Endodermal cell (in vitro differentiated cells): ENCODE results near the gene ZFX. TPM values are rescaled to one million over a fixed set of nuclear protein-coding genes. Genes with fewer than 3 reads are reported as not detected.

ENCODE experiments used
- DNase-seq: peaks from one replicate; pipeline ENCODE4 v3.0.0-alpha.2; 2017
- H3K27ac ChIP-seq: 2 replicates; pipeline ENCODE4 v1.5.1; 2013; ENCODE audit warnings: mild to moderate bottlenecking, low read depth, low read length, moderate library complexity
- H3K27me3 ChIP-seq: 2 replicates; pipeline ENCODE4 v1.6.1; 2013; ENCODE audit warnings: mild to moderate bottlenecking, low read length, moderate library complexity; ENCODE audit not compliant: insufficient read depth, control insufficient read depth, poor library complexity, severe bottlenecking
- H3K36me3 ChIP-seq: 2 replicates; pipeline ENCODE4 v1.7.0; 2013; ENCODE audit warnings: mild to moderate bottlenecking, low read length, moderate library complexity; ENCODE audit not compliant: control insufficient read depth, insufficient read depth
- H3K4me1 ChIP-seq: one replicate; pipeline ENCODE4 v1.7.0; 2013; ENCODE audit warnings: low read length; ENCODE audit not compliant: control insufficient read depth, insufficient read depth
- H3K4me3 ChIP-seq: 2 replicates; pipeline ENCODE4 v1.5.1; 2013; ENCODE audit warnings: mild to moderate bottlenecking, low read length, moderate library complexity
- H3K9ac ChIP-seq: 2 replicates; pipeline ENCODE4 v1.6.1; 2013; ENCODE audit warnings: mild to moderate bottlenecking, low read length, moderate library complexity; ENCODE audit not compliant: poor library complexity, severe bottlenecking; ENCODE audit errors: extremely low read depth
- H3K9me3 ChIP-seq: 2 replicates; pipeline ENCODE4 v1.6.1; 2013; ENCODE audit warnings: mild to moderate bottlenecking, low read length, moderate library complexity; ENCODE audit not compliant: control insufficient read depth
- H3K27ac Mint-ChIP-seq: 2 replicates; pipeline ENCODE4 v1.8.0; 2020; ENCODE audit warnings: mixed read lengths
- H3K27me3 Mint-ChIP-seq: 2 replicates; pipeline ENCODE4 v1.8.0; 2021; ENCODE audit warnings: mild to moderate bottlenecking, mixed read lengths; ENCODE audit not compliant: insufficient read depth
- H3K36me3 Mint-ChIP-seq: 2 replicates; pipeline ENCODE4 v1.8.0; 2020; ENCODE audit warnings: low read depth, mixed read lengths
- H3K4me1 Mint-ChIP-seq: 2 replicates; pipeline ENCODE4 v1.8.0; 2020; ENCODE audit warnings: mixed read lengths
- H3K4me3 Mint-ChIP-seq: 2 replicates; pipeline ENCODE4 v1.8.0; 2020; ENCODE audit warnings: mild to moderate bottlenecking, moderate library complexity, mixed read lengths
- H3K9me3 Mint-ChIP-seq: 2 replicates; pipeline ENCODE4 v1.8.0; 2020; ENCODE audit warnings: mild to moderate bottlenecking, mixed read lengths
- CTCF ChIP-seq: fragments of 200-600 bp; sonication (generic); conservative IDR thresholded peaks from 2 replicates; pipeline ENCODE4 v1.5.0; 2021; ENCODE audit warnings: antibody characterized with exemption, mild to moderate bottlenecking
- WGBS, 2 experiments: methylation state at CpG; one replicate each; pipeline versions ENCODE4 v1.1.5 to v1.1.7; 2013; ENCODE audit warnings: missing lambda C conversion rate in 2 of 2, mixed read lengths in 1 of 2; ENCODE audit not compliant: insufficient coverage in 1 of 2, insufficient read length in 1 of 2; 5-methylcytosine and 5-hydroxymethylcytosine counted together
- total RNA-seq, 2 donors: library from RNA; stranded (reverse); fragmentation: NEBNext Ultra II Directional in 1 of 2; extraction: Animal tissue kit (Norgen Biotek cat#: 25700) in 1 of 2; gene quantifications; 2 replicates in 1 of 2; 3 replicates in 1 of 2; pipeline ENCODE4 v1.2.1, GENCODE V29; 2021

ZFX gene
- total RNA-seq, 2 donors from 2014 or later: 20.3 to 51.0 TPM

GRCh38 chrX:24214568-24214967 lies 65.0 kb downstream of the ZFX start:
- Histone ChIP-seq H3K9ac (no peak overlapping the region), H3K36me3 (peaks cover 22% of the 10 kb centered on the region), H3K27me3 (no peaks in the 10 kb centered on the region), H3K9me3 (no peaks in the 10 kb centered on the region), H3K27ac (no peak overlapping the region), H3K4me1 (no peaks in the 10 kb centered on the region), H3K4me3 (no peak overlapping the region)
- H3K4me3 Mint-ChIP-seq: no peak overlapping the region
- TF ChIP-seq CTCF: no peak
- H3K4me1 Mint-ChIP-seq: peaks cover 19% of the 10 kb centered on the region
- H3K9me3 Mint-ChIP-seq: no peaks in the 10 kb centered on the region
- WGBS, 2 experiments: 100% methylated on average over 1 to 4 of the region's 4 CpGs
- H3K27ac Mint-ChIP-seq: no peak overlapping the region
- no peak for DNase-seq
- no peaks in the 10 kb centered on the region for H3K27me3 Mint-ChIP-seq
- H3K36me3 Mint-ChIP-seq: peaks cover 32% of the 10 kb centered on the region

GRCh38 chrX:24215272-24215671 lies 65.7 kb downstream of the ZFX start:
- Mint-ChIP-seq H3K4me3 (no peak overlapping the region), H3K4me1 (peaks cover 15% of the 10 kb centered on the region), H3K27ac (peak overlapping the region; percentile 50), H3K27me3 (no peaks in the 10 kb centered on the region), H3K36me3 (peaks cover 26% of the 10 kb centered on the region), H3K9me3 (no peaks in the 10 kb centered on the region)
- Histone ChIP-seq H3K9ac (no peak overlapping the region), H3K27me3 (no peaks in the 10 kb centered on the region), H3K4me1 (no peaks in the 10 kb centered on the region), H3K27ac (no peak overlapping the region), H3K9me3 (no peaks in the 10 kb centered on the region), H3K36me3 (peaks cover 18% of the 10 kb centered on the region), H3K4me3 (no peak overlapping the region)
- no peak for TF ChIP-seq CTCF
- WGBS, 2 experiments: 87% methylated on average over 2 of the region's 2 CpGs; no CpG with 5 or more reads in 1 of the 2 experiments
- no peak for DNase-seq

GRCh38 chrX:24216037-24216436 lies 66.5 kb downstream of the ZFX start:
- Mint-ChIP-seq H3K9me3 (no peaks in the 10 kb centered on the region), H3K4me3 (no peak overlapping the region), H3K36me3 (peaks cover 18% of the 10 kb centered on the region), H3K27me3 (no peaks in the 10 kb centered on the region), H3K4me1 (peaks cover 14% of the 10 kb centered on the region), H3K27ac (no peak overlapping the region)
- 89 to 100% methylated on average over 1 to 4 of the region's 4 CpGs for WGBS, 2 experiments
- Histone ChIP-seq H3K4me3 (no peak overlapping the region), H3K27me3 (no peaks in the 10 kb centered on the region), H3K9ac (no peak overlapping the region), H3K4me1 (no peaks in the 10 kb centered on the region), H3K9me3 (no peaks in the 10 kb centered on the region), H3K27ac (no peak overlapping the region), H3K36me3 (peaks cover 10% of the 10 kb centered on the region)
- no peak for DNase-seq
- TF ChIP-seq CTCF: no peak
